PC-3 (cell line): ENCODE results near the gene PTPN18. TPM values are rescaled to one million over a fixed set of nuclear protein-coding genes. Genes with fewer than 3 reads are reported as not detected.

ENCODE experiments used
- ATAC-seq: fragments of 200-7000 bp; cut with Tn5 transposase; 2 replicates; pipeline ENCODE4 v1.9.1; 2020; ENCODE audit warnings: mild to moderate bottlenecking, moderate library complexity
- BruUV-seq: library from RNA; stranded (reverse); fragments of 400-500 nt; replicated peaks from 2 replicates; lab custom pipeline; 2021; lab: Mats Ljungman, UMichigan
- CTCF ChIA-PET: fragments of 300-600 bp; sonication (Branson Sonifier 250); formaldehyde crosslinking; loops from one replicate; lab custom pipeline; 2022; ENCODE audit warnings: antibody characterized with exemption; lab: Charles Lee
- POLR2A ChIA-PET: fragments of 300-600 bp; sonication (Branson Sonifier 250); formaldehyde crosslinking; loops from one replicate; lab custom pipeline; 2022; ENCODE audit warnings: antibody characterized with exemption; ENCODE audit not compliant: unreplicated experiment; lab: Charles Lee
- DNase-seq: peaks from one replicate; pipeline ENCODE4 v3.0.0-alpha.2; 2015
- H2AFZ ChIP-seq: fragments of 300-600 bp; sonication (generic); 2 replicates; pipeline ENCODE4 v1.6.0; 2016; ENCODE audit warnings: antibody characterized with exemption, low read length
- H3F3A ChIP-seq: fragments of 300-600 bp; sonication (generic); one replicate; pipeline ENCODE4 v1.6.0; 2017; ENCODE audit warnings: antibody characterized with exemption, low read length, control low read depth, mild to moderate bottlenecking; ENCODE audit not compliant: unreplicated experiment
- H3K27ac ChIP-seq: fragments of 300-600 bp; sonication (generic); 2 replicates; pipeline ENCODE4 v1.5.1; 2016; ENCODE audit warnings: mild to moderate bottlenecking, low read length
- H3K27me3 ChIP-seq: fragments of 300-600 bp; sonication (generic); 2 replicates; pipeline ENCODE4 v1.6.1; 2016; ENCODE audit warnings: low read length, mixed read lengths
- H3K36me3 ChIP-seq: fragments of 300-600 bp; sonication (generic); 2 replicates; pipeline ENCODE4 v1.6.1; 2016; ENCODE audit warnings: low read depth, mixed run types, low read length, mixed read lengths
- H3K4me1 ChIP-seq: fragments of 300-600 bp; sonication (generic); 2 replicates; pipeline ENCODE4 v1.5.1; 2016; ENCODE audit warnings: low read length; ENCODE audit not compliant: insufficient read depth
- H3K4me2 ChIP-seq: fragments of 300-600 bp; sonication (generic); 2 replicates; pipeline ENCODE4 v1.6.0; 2016; ENCODE audit warnings: low read length
- H3K4me3 ChIP-seq: fragments of 300-600 bp; sonication (generic); 2 replicates; pipeline ENCODE4 v1.5.1; 2016; ENCODE audit warnings: mild to moderate bottlenecking, low read length, mixed read lengths
- H3K79me2 ChIP-seq: fragments of 300-600 bp; sonication (generic); 2 replicates; pipeline ENCODE4 v1.6.1; 2017; ENCODE audit warnings: low read length, mixed read lengths
- H3K9ac ChIP-seq: fragments of 300-600 bp; sonication (generic); 2 replicates; pipeline ENCODE4 v1.6.0; 2016; ENCODE audit warnings: mild to moderate bottlenecking, low read length
- H3K9me2 ChIP-seq: fragments of 300-600 bp; sonication (generic); replicated peaks from 2 replicates; pipeline ENCODE4 v1.6.1; 2016; ENCODE audit warnings: mixed run types, low read length, mixed read lengths
- H3K9me3 ChIP-seq: fragments of 300-600 bp; sonication (generic); 2 replicates; pipeline ENCODE4 v1.6.1; 2016; ENCODE audit warnings: low read length, mixed read lengths
- H4K20me1 ChIP-seq: fragments of 300-600 bp; sonication (generic); 2 replicates; pipeline ENCODE4 v1.6.1; 2016; ENCODE audit warnings: low read length, mixed read lengths
- EZH2 ChIP-seq: fragments of 300-600 bp; sonication (generic); IDR thresholded peaks from one replicate; pipeline ENCODE4 v1.6.1; 2017; ENCODE audit warnings: antibody characterized with exemption, mild to moderate bottlenecking, low read length; ENCODE audit not compliant: unreplicated experiment
- EZH2phosphoT487 ChIP-seq: fragments of 300-600 bp; sonication (generic); IDR thresholded peaks from 2 replicates; pipeline ENCODE4 v1.6.1; 2018; ENCODE audit warnings: mild to moderate bottlenecking, antibody characterized with exemption, low read length, borderline replicate concordance
- intact Hi-C: fragments of 100-400 bp; cut with micrococcal nuclease; formaldehyde crosslinking; loops from 2 replicates; pipeline ENCODE4 v1.9.0; 2023
- total RNA-seq: library from RNA; depleted of rRNA; stranded (reverse); fragments of >200 nt; gene quantifications from 2 replicates; pipeline ENCODE4 v1.2.3, GENCODE V29; 2014
- TF ChIP-seq, protein P1 (sequence below): fragments of 300-600 bp; sonication (generic); conservative IDR thresholded peaks from 2 replicates; pipeline ENCODE4 v1.5.1; 2017; ENCODE audit warnings: antibody characterized with exemption, low read depth, mild to moderate bottlenecking, low read length

Gene PTPN18
- total RNA-seq, 1 experiment from 2014 or later = 27.1 TPM

DNA sequence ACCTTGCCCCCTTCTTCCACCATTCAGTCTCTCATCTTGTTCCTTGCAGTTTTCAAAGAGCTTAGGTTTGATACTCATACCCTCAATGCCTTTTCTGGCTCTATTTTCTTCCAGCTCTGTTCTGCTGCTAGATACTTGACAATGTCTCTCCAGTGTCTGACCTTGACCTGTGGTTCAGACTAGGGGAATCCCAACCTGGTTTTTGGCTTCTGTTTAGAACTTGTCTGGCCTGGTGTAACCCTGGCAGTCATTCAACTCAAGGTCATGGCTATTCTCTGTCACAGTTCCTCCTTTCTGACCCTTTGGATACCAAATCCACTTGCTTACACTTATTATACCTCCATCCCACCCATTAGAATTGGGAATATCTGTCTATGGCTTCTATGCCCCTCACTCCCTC lies 45.0 kb upstream of the PTPN18 start:
- CTCF ChIA-PET = no interaction called here
- no peak for DNase-seq
- no peaks in the 10 kb centered on the region for H3K36me3 ChIP-seq
- no peak for TF ChIP-seq EZH2phosphoT487
- TF ChIP-seq EZH2 = no peak
- TF ChIP-seq, protein P1, sequence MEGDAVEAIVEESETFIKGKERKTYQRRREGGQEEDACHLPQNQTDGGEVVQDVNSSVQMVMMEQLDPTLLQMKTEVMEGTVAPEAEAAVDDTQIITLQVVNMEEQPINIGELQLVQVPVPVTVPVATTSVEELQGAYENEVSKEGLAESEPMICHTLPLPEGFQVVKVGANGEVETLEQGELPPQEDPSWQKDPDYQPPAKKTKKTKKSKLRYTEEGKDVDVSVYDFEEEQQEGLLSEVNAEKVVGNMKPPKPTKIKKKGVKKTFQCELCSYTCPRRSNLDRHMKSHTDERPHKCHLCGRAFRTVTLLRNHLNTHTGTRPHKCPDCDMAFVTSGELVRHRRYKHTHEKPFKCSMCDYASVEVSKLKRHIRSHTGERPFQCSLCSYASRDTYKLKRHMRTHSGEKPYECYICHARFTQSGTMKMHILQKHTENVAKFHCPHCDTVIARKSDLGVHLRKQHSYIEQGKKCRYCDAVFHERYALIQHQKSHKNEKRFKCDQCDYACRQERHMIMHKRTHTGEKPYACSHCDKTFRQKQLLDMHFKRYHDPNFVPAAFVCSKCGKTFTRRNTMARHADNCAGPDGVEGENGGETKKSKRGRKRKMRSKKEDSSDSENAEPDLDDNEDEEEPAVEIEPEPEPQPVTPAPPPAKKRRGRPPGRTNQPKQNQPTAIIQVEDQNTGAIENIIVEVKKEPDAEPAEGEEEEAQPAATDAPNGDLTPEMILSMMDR = no peak
- H3K9me3 ChIP-seq = no peaks in the 10 kb centered on the region
- H2AFZ ChIP-seq = no peak overlapping the region
- no peaks in the 10 kb centered on the region for H4K20me1 ChIP-seq
- no peak overlapping the region for H3K27ac ChIP-seq
- no TSS peak for BruUV-seq
- H3K9ac ChIP-seq = no peak overlapping the region
- no peaks in the 10 kb centered on the region for H3K79me2 ChIP-seq
- H3K4me1 ChIP-seq = no peaks in the 10 kb centered on the region
- peaks cover 41% of the 10 kb centered on the region for H3K27me3 ChIP-seq
- no peak overlapping the region for H3K4me2 ChIP-seq
- no peak for ATAC-seq
- H3K4me3 ChIP-seq = no peak overlapping the region
- POLR2A ChIA-PET = no interaction called here
- no peaks in the 10 kb centered on the region for H3K9me2 ChIP-seq
- no peaks in the 10 kb centered on the region for H3F3A ChIP-seq
- intact Hi-C loops = no loop called here

DNA sequence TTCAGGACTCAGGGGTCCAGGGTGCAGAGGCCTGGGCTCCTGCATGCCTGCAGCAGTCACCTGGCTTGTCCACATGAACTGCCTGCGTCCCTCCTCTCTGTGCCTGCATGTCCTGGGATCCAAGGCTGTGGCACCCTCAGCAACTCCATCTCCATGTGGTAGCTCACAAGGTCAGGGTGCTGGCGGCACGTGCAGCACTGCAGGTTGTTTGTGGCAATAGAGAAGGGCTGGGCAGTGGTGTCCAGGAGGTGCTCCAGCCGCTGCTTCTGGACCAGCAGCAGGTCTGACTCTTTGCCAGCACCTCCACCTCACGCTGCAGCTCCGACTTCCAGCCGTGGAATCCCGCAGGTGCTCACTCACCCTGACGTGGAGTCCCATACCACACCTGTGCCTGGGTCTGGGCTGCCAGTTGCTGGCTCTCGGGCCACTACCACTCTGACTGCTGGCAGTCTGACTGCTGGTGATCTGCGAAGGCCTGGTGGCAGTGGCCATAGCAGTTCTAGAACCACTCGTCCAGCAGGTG lies 42.0 kb upstream of the PTPN18 start:
- no peaks in the 10 kb centered on the region for H3K4me1 ChIP-seq
- no peak for ATAC-seq
- peaks cover 21% of the 10 kb centered on the region for H3K27me3 ChIP-seq
- no peaks in the 10 kb centered on the region for H3F3A ChIP-seq
- BruUV-seq = no TSS peak
- DNase-seq = no peak
- TF ChIP-seq, protein P1 = no peak
- TF ChIP-seq EZH2 (no peak), EZH2phosphoT487 (no peak)
- H3K9ac ChIP-seq = no peak overlapping the region
- no peak overlapping the region for H3K4me2 ChIP-seq
- no peak overlapping the region for H3K27ac ChIP-seq
- POLR2A ChIA-PET = no interaction called here
- no peaks in the 10 kb centered on the region for H3K9me3 ChIP-seq
- H3K4me3 ChIP-seq = no peak overlapping the region
- no peaks in the 10 kb centered on the region for H3K36me3 ChIP-seq
- intact Hi-C loops = no loop called here
- no peak overlapping the region for H2AFZ ChIP-seq
- CTCF ChIA-PET = no interaction called here
- no peaks in the 10 kb centered on the region for H3K9me2 ChIP-seq
- no peaks in the 10 kb centered on the region for H4K20me1 ChIP-seq
- no peaks in the 10 kb centered on the region for H3K79me2 ChIP-seq

DNA sequence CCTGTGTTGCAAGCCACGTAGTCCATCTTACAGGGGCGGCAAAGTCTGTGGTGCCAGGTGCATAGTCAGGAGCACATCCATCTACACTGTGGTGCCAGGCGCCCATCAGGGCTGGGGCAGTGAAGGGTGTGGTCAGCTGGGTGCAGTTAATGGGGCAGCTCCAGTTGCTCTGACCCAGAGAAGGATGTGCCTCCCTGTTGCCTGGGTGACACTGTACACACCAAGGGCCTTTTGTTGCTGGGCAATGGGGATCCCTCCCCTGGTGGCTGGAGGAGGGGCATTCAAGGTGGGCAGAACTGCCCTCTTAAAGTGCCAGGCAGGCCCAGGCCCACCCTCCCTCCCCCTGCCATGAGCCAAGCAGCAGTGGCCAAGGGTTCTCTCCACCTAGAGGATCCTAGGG lies 41.5 kb upstream of the PTPN18 start:
- Histone ChIP-seq H3K9me2 (no peaks in the 10 kb centered on the region), H3K4me3 (no peak overlapping the region), H3K27ac (no peak overlapping the region), H3K36me3 (no peaks in the 10 kb centered on the region), H3K79me2 (no peaks in the 10 kb centered on the region), H3F3A (no peaks in the 10 kb centered on the region), H3K27me3 (peaks cover 16% of the 10 kb centered on the region), H3K9me3 (no peaks in the 10 kb centered on the region), H2AFZ (no peak overlapping the region), H3K9ac (no peak overlapping the region), H3K4me2 (no peak overlapping the region), H4K20me1 (no peaks in the 10 kb centered on the region), H3K4me1 (no peaks in the 10 kb centered on the region)
- POLR2A ChIA-PET = no interaction called here
- no TSS peak for BruUV-seq
- no peak for TF ChIP-seq EZH2
- TF ChIP-seq, protein P1 = no peak
- no peak for TF ChIP-seq EZH2phosphoT487
- no peak for ATAC-seq
- intact Hi-C loops = no loop called here
- no peak for DNase-seq
- CTCF ChIA-PET = no interaction called here
